ENCODE data around the gene GCG.

GCG gene

DNA sequence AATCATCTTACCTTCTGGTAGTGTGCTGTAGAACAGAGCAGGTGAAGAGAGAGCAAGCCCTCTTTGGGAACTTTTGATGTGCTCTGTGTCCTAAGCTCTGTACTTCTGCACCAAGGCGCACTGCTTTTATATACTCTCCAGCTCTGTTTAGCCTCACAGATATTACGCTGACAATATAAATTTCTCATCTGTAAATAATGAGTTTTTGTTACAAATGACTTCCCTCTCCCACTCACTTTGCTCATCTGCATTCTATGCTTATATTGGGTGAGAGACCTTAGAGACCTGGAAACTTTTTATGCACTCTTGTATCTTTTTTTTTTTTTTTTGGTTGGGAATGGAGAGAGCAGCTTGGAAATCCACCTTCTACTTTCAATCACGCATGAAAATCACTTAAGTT lies at the start of gene GCG:
Gene GCG (minus strand): TSS at position 101 of the 400 bp plus-strand sequence. CDS start 3,069 bp downstream, outside the sequence.
- DNase-seq = no peak

- no peak for DNase-seq
These were observed 48.6 kb upstream of the GCG start for GRCh38 chr2:162200636-162201035.

DNA sequence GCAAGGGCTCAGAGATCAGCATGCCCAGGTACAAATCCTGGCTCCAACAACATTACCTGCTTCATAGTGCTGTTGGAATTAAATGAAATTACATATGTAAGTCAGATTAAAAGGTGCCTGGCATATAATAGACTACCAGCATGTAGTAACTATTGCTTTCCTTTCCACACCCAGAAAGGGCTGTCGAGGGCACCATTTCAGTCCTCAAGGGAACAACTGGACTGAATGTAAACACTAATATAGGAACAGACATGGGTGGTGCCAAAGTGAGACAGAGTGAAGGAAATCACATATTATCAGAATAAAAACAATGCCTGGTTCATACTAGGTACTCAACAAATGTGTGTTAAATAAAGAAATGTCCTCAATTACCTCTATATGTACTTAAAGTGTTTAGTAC lies 47.9 kb upstream of the GCG start:
- no peak for DNase-seq

DNA sequence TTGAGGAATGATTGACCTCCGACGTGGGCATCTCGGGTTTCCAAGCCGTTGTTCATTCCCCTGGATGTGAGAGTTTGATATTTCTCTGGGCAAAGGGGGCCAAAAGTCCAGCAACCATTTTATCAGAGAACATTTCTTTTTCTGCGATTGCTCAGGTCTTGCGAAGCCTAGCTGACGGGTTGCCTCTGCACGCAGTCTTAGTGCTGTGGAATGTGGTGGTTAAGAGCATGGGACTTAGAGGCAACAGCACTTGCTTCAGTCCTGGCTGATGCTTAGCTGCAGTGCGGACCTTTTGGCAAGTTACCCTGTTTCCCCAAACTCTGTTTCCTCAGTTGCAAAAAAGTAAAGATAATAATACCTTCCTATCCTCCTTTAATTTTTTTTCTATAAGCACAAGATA lies 46.2 kb upstream of the GCG start:
- no peak for DNase-seq

DNA sequence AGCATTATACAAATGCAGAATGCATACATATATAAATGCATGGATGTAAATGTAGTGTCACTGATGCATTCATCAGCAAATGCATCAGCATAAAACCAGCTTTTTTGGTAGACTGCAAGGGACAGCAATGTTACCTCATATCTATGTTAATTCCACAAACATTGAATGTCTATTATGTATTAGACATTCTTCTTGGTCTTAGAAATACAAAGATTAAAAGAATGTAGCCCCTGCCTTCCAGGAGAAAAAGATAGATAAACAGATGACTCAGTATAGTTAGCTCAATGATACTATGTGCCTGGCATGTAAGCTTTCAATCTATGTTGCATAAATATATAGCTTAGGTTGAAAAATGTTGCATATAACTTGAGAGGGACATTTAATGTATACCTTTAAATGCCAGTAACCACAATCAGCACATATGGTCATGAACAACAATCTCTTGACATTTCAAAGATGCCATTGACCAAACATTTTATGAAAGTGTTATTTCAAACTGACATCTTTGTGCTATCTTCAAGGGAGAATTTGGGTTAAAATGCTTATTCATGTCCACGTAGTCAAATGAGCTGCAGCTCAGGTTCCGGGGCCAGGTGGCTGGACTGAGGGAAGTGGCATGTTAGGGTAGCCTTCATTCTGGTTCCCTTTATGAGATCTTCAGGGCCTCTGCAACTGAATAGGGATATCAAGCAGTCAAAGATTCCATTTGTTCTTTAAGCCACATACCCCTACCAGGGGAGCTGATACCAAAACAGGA lies 45.2 kb upstream of the GCG start:
- DNase-seq = no peak

DNA sequence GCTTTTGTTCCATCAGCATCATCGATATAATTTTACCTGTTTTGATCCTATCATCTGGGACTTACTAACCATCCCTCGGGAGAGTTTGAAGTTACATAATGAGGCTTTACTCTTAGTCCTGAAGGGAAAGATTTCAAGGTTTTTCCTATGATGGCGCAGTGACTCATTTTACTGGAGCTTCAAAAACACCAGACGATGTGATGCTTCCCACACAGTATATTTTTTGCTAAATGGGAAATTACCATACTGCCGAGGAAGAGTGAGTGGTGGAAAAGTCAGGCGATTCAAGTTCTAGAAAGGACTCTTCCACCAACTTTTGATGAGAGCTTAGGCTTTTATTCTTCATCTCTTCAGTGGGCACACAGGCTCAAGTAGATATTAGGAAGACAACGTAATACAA lies 44.6 kb upstream of the GCG start:
- DNase-seq = no peak

DNA sequence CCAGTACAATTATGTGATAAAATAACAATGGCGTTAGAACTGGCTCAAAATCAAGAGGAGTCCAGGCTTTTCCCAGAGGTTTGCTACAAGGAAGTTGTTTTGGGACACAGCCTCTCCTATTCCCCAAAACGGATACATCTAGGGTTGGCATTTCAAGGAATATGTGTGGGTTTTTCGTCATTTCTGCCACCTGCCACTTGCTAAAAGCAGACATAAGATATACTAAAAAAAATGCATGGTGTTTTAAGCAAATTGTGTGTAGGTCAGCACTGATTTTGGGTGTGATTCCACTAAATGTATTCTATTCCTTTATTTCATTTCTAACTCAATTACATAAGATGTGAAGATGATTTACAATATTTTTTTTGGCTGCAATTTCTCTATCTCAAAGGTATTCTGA lies 36.4 kb upstream of the GCG start:
- no peak for DNase-seq

- DNase-seq = no peak
These were observed 33.6 kb upstream of the GCG start for GRCh38 chr2:162185541-162186232.

DNA sequence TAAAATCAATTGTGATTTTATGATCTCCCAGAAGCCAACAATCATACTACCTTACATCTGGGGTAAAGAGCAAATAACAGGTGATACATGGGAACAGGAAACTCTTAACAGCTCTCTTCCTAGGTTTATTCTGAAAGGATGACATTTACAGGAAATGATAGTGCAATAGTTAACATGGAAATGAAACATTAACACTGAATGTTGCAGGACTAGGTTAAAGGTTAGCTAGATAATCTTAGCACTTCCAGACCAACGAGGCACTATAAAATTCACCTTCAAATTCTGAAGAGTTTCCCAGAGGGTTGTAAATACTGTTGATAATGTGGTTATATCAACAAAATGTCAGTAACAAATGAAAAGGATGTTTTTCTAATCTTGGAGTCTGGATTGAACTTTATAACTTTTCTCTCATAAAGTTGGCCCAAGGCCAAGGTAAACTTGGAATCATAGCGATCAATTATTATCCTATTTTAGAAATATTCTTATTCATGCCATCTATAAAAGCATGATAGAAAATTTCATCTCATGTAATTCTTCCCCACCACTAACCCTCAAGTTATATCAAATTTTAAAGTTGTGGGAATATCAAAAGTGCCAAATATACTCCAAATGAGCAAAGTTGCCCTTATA lies 32.9 kb upstream of the GCG start:
- no peak for DNase-seq

- no peak for DNase-seq
These were observed 32.3 kb upstream of the GCG start for GRCh38 chr2:162184359-162184758.

DNA sequence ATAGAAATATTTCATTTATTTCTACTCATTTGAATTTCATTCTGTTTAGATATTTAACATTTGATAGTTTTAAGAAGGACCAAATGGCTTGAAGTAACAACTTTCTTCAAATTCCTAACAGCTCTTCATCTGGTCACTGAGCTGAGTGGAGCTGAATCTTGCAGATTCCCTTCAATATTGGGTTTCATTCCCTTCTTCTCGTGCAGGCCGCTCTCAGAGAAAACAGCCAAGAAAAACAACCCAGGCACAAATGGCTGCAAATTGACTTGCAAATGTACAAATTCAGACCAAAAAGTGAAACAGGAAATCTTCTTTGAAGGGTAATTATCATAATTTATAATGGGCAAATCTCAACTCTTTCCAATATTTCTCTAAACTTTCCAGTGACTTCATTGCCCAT lies 30.3 kb upstream of the GCG start:
- no peak for DNase-seq

GRCh38 chr2:162177301-162177700 lies 25.3 kb upstream of the GCG start:
- DNase-seq = no peak

GRCh38 chr2:162175714-162176113 lies 23.7 kb upstream of the GCG start:
- no peak for DNase-seq

DNA sequence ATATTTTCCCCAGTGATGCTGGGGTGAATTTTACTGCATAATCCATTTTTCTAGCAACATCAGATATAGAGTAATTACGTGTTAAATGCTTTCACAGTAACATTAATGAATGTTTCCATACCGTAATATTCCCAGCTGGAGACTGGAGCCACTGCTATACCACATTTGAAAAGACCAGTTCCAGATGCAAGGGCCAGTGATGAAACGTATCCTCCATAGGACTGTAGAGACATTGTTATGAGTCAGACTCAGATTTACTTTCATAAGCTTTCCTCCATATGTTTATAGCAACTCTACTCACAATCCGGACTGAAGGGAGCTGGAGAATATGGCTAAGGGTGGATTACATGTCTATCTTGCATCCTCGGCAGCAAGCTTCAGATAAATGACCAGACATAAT lies 22.7 kb upstream of the GCG start:
- no peak for DNase-seq

GRCh38 chr2:162172802-162173370 lies 20.8 kb upstream of the GCG start:
- no peak for DNase-seq

GRCh38 chr2:162166745-162167144 lies 14.7 kb upstream of the GCG start:
- DNase-seq = no peak

GRCh38 chr2:162166174-162166573 lies 14.1 kb upstream of the GCG start:
- DNase-seq = no peak

- no peak for DNase-seq
These were observed 12.8 kb upstream of the GCG start for GRCh38 chr2:162164802-162165201.

DNA sequence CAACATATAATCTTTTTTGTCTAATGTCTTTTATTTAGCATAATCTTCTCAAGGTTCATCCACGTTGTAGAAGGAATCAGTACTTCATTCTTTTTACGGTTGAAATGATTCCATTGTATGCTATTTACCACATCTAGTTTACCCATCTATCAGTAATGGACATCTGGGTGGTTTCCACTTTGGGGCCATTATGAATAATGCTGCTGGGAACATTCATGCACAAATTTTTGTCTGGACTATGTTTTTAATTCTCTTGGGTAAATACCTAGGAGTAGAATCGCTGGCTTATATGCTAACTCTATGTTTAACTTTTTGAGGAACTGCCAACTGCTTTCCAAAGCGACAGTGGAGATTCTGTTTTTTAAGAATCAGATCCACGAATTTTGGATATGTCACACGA lies 7.4 kb upstream of the GCG start:
- DNase-seq = no peak

DNA sequence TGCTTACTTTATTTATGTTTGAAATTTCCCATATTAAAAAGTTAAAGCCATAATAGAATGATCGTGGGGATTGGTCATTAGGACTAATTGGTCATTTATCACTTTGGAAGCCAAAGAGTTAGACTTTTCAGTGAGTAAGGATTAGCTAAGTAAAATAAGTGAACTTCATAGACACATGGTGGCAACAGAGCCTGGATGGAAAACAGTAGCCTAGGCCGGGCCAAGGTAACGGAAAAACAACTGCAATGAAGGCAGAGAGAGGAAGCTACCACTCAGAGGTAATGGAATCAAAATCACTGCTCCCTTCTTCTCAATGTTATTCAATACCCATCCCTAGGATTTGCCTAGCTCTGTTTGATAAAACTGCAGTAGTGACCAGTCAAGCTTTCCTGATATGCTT lies 4.1 kb upstream of the GCG start:
- DNase-seq = no peak

- no peak for DNase-seq
These were observed 3.0 kb upstream of the GCG start for GRCh38 chr2:162155093-162155492.

GRCh38 chr2:162153608-162154224 lies 1.7 kb upstream of the GCG start:
- DNase-seq = peak; percentile 51

- DNase-seq = no peak
These were observed 2.1 kb downstream of the GCG start for GRCh38 chr2:162149940-162150339.
